ENCODE results near the gene CD300E.
A peak's percentile ranks its signal among the peaks of the same experiment; 100 is the strongest.

Gene CD300E

GRCh38 chr17:74573169-74573568 is 50.4 kb downstream of the CD300E start:
- no peak overlapping the region for H3K27ac Mint-ChIP-seq
- no peaks in the 10 kb centered on the region for H3K36me3 Mint-ChIP-seq (ENCODE audit: low read depth)
- no peak for DNase-seq
- no peak for TF ChIP-seq CTCF (IDR thresholded peaks at IDR 0.05)
- H3K9me3 Mint-ChIP-seq: no peaks in the 10 kb centered on the region
- H3K4me1 Mint-ChIP-seq: no peaks in the 10 kb centered on the region
- H3K27me3 Mint-ChIP-seq (ENCODE audit: low read depth, poor library complexity): peaks cover 59% of the 10 kb centered on the region
- H3K4me3 Mint-ChIP-seq: no peak overlapping the region

GRCh38 chr17:74571621-74572270 is 51.8 kb downstream of the CD300E start:
- Mint-ChIP-seq H3K36me3 (ENCODE audit: low read depth) (no peaks in the 10 kb centered on the region), H3K4me1 (no peaks in the 10 kb centered on the region), H3K9me3 (no peaks in the 10 kb centered on the region), H3K27me3 (ENCODE audit: low read depth, poor library complexity) (peaks cover 56% of the 10 kb centered on the region), H3K27ac (no peak overlapping the region), H3K4me3 (no peak overlapping the region)
- no peak for TF ChIP-seq CTCF (IDR thresholded peaks at IDR 0.05)
- no peak for DNase-seq

- Mint-ChIP-seq H3K27me3 (ENCODE audit: low read depth, poor library complexity) (peaks cover 55% of the 10 kb centered on the region), H3K27ac (peak overlapping the region; percentile 6), H3K9me3 (no peaks in the 10 kb centered on the region), H3K4me1 (no peaks in the 10 kb centered on the region), H3K4me3 (no peak overlapping the region), H3K36me3 (ENCODE audit: low read depth) (no peaks in the 10 kb centered on the region)
- DNase-seq: no peak
- TF ChIP-seq CTCF (IDR thresholded peaks at IDR 0.05): no peak
Observed at GRCh38 chr17:74569020-74570003, 54.2 kb downstream of the CD300E start.

GRCh38 chr17:74568106-74568873 is 55.2 kb downstream of the CD300E start:
- peak overlapping the region; percentile 6 for H3K27ac Mint-ChIP-seq
- H3K9me3 Mint-ChIP-seq: no peaks in the 10 kb centered on the region
- peaks cover 49% of the 10 kb centered on the region for H3K27me3 Mint-ChIP-seq (ENCODE audit: low read depth, poor library complexity)
- H3K4me1 Mint-ChIP-seq: no peaks in the 10 kb centered on the region
- DNase-seq: no peak
- no peaks in the 10 kb centered on the region for H3K36me3 Mint-ChIP-seq (ENCODE audit: low read depth)
- no peak for TF ChIP-seq CTCF (IDR thresholded peaks at IDR 0.05)
- no peak overlapping the region for H3K4me3 Mint-ChIP-seq

- no peak within 1 kb of the TSS for H3K4me3 Mint-ChIP-seq
- no peak within 1 kb of the TSS for H3K27ac Mint-ChIP-seq
- no peaks in the 10 kb centered on the region for H3K4me1 Mint-ChIP-seq
- no peak for TF ChIP-seq CTCF (IDR thresholded peaks at IDR 0.05)
- DNase-seq: no peak
- no peaks in the 10 kb centered on the region for H3K36me3 Mint-ChIP-seq (ENCODE audit: low read depth)
- peaks cover 41% of the 10 kb centered on the region for H3K27me3 Mint-ChIP-seq (ENCODE audit: low read depth, poor library complexity)
- no peaks in the 10 kb centered on the region for H3K9me3 Mint-ChIP-seq
Observed at GRCh38 chr17:74567397-74567796, 56.1 kb downstream of the CD300E start, which contains the start of gene CD300H. TSS of gene CD300H (minus strand) at chr17:74567509.

All from nephron progenitor cell (in vitro differentiated cells).